Islet precursor cell (in vitro differentiated cells): Measurements from ENCODE around the gene SARM1.

Source experiments
- DNase-seq: peaks from one replicate; pipeline ENCODE4 v3.0.0-alpha.2; 2018

The SARM1 gene

GRCh38 chr17:28369684-28370034 is 1.8 kb upstream of the SARM1 start:
- no peak for DNase-seq

- DNase-seq, result peak; percentile 98
Measured at GRCh38 chr17:28370035-28370743, 1.3 kb upstream of the SARM1 start, which contains the start of gene VTN. VTN (minus strand) TSS chr17:28370307; CDS start chr17:28370203, 104 bp downstream.

- DNase-seq, result no peak
Measured at GRCh38 chr17:28370744-28371103, 770 bp upstream of the SARM1 start.

GRCh38 chr17:28372203-28372944 is 880 bp downstream of the SARM1 start:
- DNase-seq, result peak; percentile 74

- DNase-seq, result peak; percentile 50
Measured at GRCh38 chr17:28372945-28373274, 1.4 kb downstream of the SARM1 start.

GRCh38 chr17:28379814-28380801 is 8.6 kb downstream of the SARM1 start:
- peak; percentile 88 for DNase-seq

- DNase-seq, result peak; percentile 91
Measured at GRCh38 chr17:28381141-28381825, 9.8 kb downstream of the SARM1 start.

GRCh38 chr17:28384281-28385036 is 13.0 kb downstream of the SARM1 start:
- DNase-seq, result peak; percentile 78

GRCh38 chr17:28385037-28385400 is 13.5 kb downstream of the SARM1 start:
- peak; percentile 75 for DNase-seq

GRCh38 chr17:28385406-28385805 is 13.9 kb downstream of the SARM1 start:
- no peak for DNase-seq

GRCh38 chr17:28386391-28386790 is 14.9 kb downstream of the SARM1 start:
- no peak for DNase-seq

GRCh38 chr17:28388106-28388505 is 16.6 kb downstream of the SARM1 start:
- DNase-seq, result no peak

- DNase-seq, result no peak
Measured at GRCh38 chr17:28390141-28390540, 18.6 kb downstream of the SARM1 start.

- DNase-seq, result no peak
Measured at GRCh38 chr17:28390563-28390962, 19.1 kb downstream of the SARM1 start.

GRCh38 chr17:28390984-28391383 is 19.5 kb downstream of the SARM1 start:
- DNase-seq, result no peak

- DNase-seq, result no peak
Measured at GRCh38 chr17:28391401-28391800, 19.9 kb downstream of the SARM1 start.

- peak; percentile 95 for DNase-seq
Measured at GRCh38 chr17:28392491-28392890, 21.0 kb downstream of the SARM1 start.

GRCh38 chr17:28394337-28395116 is 23.0 kb downstream of the SARM1 start:
- DNase-seq, result no peak

GRCh38 chr17:28395426-28395825 is 23.9 kb downstream of the SARM1 start:
- no peak for DNase-seq

- no peak for DNase-seq
Measured at GRCh38 chr17:28395968-28396367, 24.5 kb downstream of the SARM1 start.

GRCh38 chr17:28396635-28397239 is 25.2 kb downstream of the SARM1 start:
- DNase-seq, result peak; percentile 78
